Fibroblast of villous mesenchyme (primary cell): ENCODE measurements around the gene MGAT4C. TPM values are rescaled to one million over a fixed set of nuclear protein-coding genes. Genes with fewer than 3 reads are reported as not detected.

ENCODE experiments used
- DNase-seq: peaks from one replicate; pipeline ENCODE4 v3.0.0-alpha.2; 2010; ENCODE audit warnings: low read depth
- H3K4me3 ChIP-seq: 2 replicates; pipeline ENCODE4 v1.5.1; 2011; ENCODE audit warnings: low read depth, mild to moderate bottlenecking, low read length
- total RNA-seq: library from RNA; depleted of rRNA; stranded (reverse); fragments of >200 nt; gene quantifications from 2 replicates; pipeline ENCODE4 v1.2.3, GENCODE V29; 2012
- TF ChIP-seq, protein P1 (sequence below): IDR thresholded peaks from 2 replicates; pipeline ENCODE4 v1.5.1; 2012; ENCODE audit warnings: low read depth, mild to moderate bottlenecking, low read length; ENCODE audit not compliant: insufficient read depth

Gene MGAT4C
- total RNA-seq, 1 donor, result not detected

DNA sequence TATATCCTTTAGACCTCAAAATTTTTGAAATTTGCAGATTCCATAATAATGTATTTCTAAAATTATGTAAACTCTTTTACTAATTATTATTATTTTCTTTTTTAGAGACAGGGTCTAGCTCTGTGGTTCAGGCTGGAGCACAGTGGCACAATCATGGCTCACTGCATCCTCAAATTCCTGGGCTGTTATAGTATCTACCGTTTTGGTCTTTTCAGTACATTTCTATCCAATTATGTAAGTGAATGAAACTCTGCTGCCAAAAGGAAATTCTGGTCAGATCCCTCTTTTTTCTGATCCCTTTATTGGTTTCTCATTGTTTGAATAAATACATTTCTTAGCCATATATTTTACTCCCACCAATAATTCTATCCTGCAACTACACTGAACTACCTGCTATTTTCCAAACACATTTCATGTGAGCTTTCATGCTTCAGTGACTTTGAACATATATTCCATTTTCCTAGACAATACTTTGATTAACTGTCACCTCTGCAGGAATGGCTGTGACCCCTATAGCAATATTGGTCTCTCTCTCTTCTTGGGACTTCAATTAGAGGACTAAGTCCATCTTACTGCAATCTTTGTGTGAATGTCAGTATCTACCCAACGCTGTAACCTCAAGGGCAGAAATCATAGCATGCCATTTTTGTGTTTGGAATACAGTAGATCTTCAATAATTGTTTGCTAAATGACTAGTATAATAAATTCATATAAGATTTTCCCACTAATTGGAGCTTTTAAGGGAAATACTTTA lies 198.9 kb downstream of the MGAT4C start:
- H3K4me3 ChIP-seq, result no peak overlapping the region
- TF ChIP-seq, protein P1, sequence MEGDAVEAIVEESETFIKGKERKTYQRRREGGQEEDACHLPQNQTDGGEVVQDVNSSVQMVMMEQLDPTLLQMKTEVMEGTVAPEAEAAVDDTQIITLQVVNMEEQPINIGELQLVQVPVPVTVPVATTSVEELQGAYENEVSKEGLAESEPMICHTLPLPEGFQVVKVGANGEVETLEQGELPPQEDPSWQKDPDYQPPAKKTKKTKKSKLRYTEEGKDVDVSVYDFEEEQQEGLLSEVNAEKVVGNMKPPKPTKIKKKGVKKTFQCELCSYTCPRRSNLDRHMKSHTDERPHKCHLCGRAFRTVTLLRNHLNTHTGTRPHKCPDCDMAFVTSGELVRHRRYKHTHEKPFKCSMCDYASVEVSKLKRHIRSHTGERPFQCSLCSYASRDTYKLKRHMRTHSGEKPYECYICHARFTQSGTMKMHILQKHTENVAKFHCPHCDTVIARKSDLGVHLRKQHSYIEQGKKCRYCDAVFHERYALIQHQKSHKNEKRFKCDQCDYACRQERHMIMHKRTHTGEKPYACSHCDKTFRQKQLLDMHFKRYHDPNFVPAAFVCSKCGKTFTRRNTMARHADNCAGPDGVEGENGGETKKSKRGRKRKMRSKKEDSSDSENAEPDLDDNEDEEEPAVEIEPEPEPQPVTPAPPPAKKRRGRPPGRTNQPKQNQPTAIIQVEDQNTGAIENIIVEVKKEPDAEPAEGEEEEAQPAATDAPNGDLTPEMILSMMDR, result no peak
- no peak for DNase-seq

GRCh38 chr12:86052921-86053320 lies 203.3 kb downstream of the MGAT4C start:
- DNase-seq, result no peak
- no peak overlapping the region for H3K4me3 ChIP-seq
- TF ChIP-seq, protein P1, result no peak

DNA sequence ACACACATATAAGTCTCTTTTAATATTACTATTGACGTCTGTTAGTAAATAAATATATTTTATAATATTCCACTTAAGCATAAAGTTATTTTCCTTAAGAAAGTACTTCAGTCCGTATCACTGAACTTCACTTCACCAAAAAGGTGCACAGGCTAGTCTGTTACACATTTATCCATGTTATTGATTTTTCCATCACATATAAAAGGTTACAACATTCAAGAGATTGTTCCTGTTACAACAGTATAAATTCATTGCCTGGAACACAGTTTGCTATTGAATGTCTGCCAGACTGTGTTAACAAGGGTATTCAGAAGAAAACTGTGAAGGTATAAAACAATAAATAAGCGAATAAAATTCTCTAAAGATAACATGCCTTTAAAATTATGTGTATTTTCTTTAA lies 206.2 kb downstream of the MGAT4C start:
- H3K4me3 ChIP-seq, result no peak overlapping the region

GRCh38 chr12:86044396-86044795 lies 211.8 kb downstream of the MGAT4C start:
- no peak for DNase-seq
- TF ChIP-seq, protein P1, result no peak
- no peak overlapping the region for H3K4me3 ChIP-seq

More for the DNA sequence above, 206.2 kb downstream of the MGAT4C start:
- no peak for DNase-seq
- TF ChIP-seq, protein P1, result no peak

DNA sequence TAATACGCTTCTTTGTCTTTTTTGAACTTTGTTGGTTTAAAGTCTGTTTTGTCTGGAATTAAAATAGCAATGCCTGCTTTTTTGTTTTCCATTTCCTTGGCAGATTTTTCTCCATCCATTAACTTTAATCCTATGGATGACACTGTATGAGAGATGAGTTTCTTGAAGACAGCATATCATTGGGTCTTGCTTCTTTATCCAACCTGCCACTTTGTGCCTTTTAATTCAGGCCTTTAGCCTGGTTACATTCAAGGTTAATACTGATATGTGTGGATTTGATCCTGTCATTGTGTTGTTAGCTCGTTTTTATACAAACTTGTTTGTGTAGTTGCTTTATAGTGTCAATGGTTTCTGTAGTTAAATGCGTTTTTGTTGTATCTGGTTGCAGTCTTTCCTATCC lies 214.1 kb downstream of the MGAT4C start:
- TF ChIP-seq, protein P1, result no peak
- no peak for DNase-seq
- H3K4me3 ChIP-seq, result no peak overlapping the region

GRCh38 chr12:86018361-86018760 lies 237.8 kb downstream of the MGAT4C start:
- no peak overlapping the region for H3K4me3 ChIP-seq
- no peak for DNase-seq
- TF ChIP-seq, protein P1, result no peak

DNA sequence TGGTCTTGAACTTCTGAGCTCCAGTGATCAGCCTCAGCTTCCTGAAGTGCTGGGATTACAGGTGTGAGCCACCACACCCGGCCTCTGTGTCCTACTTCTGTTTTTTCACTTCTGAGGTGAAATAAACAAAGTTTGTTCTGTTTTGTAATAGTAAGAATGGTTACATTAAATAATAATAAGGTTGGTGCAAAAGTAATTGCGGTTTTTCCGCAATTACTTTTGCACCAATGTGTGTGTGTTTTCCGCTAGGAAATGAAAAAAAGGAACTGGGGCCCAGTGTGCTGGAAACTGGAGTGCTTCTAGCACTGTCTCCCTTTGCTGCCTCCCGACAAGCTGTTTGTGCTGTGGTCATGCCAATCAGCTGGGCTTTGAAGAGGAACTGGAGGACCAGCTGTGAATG lies 241.2 kb downstream of the MGAT4C start:
- TF ChIP-seq, protein P1, result no peak
- DNase-seq, result no peak
- H3K4me3 ChIP-seq, result no peak overlapping the region
